Activated B cell treated with CpG ODN at 0.5 μM for 24 hours (primary cell): ENCODE results near the gene TAF11L7. TPM values are rescaled to one million over a fixed set of nuclear protein-coding genes. Genes with fewer than 3 reads are reported as not detected.
"Not testable (repeated sequence)": the region's sequence is repeated elsewhere in the genome, so short reads cannot be mapped to it uniquely, and the experiment has no call there.

Experiments
- ATAC-seq: fragments of 200-7000 bp; cut with Tn5 transposase; one replicate; pipeline ENCODE4 v1.10.0; 2021; ENCODE audit warnings: low read depth, mild to moderate bottlenecking, moderate library complexity
- CTCF ChIA-PET: fragments of 350-600 bp; sonication (Branson Sonifier 250); formaldehyde crosslinking; loops from one replicate; lab custom pipeline; 2021; ENCODE audit warnings: antibody characterized with exemption; lab: Charles Lee
- POLR2A ChIA-PET: fragments of 350-600 bp; sonication (Branson Sonifier 250); formaldehyde crosslinking; loops from one replicate; lab custom pipeline; 2021; ENCODE audit warnings: antibody characterized with exemption; lab: Charles Lee
- DNase-seq: peaks from one replicate; pipeline ENCODE4 v3.0.0; 2022
- H3K27ac Mint-ChIP-seq: one replicate; pipeline ENCODE4 v1.8.0; 2020; ENCODE audit warnings: mixed read lengths
- H3K27me3 Mint-ChIP-seq: one replicate; pipeline ENCODE4 v1.8.0; 2021; ENCODE audit warnings: mixed read lengths
- H3K36me3 Mint-ChIP-seq: one replicate; pipeline ENCODE4 v1.8.0; 2021; ENCODE audit warnings: low read depth, mixed read lengths
- H3K4me1 Mint-ChIP-seq: one replicate; pipeline ENCODE4 v1.8.0; 2021; ENCODE audit warnings: mixed read lengths
- H3K4me3 Mint-ChIP-seq: one replicate; pipeline ENCODE4 v1.8.0; 2020; ENCODE audit warnings: mild to moderate bottlenecking, mixed read lengths
- H3K9me3 Mint-ChIP-seq: one replicate; pipeline ENCODE4 v1.8.0; 2020; ENCODE audit warnings: mixed read lengths
- intact Hi-C: fragments of 100-400 bp; cut with micrococcal nuclease; formaldehyde crosslinking; loops from one replicate; pipeline ENCODE4 v1.15.1; 2024
- total RNA-seq: library from RNA; stranded (reverse); gene quantifications from 2 replicates; pipeline ENCODE4 v1.2.3, GENCODE V29; 2022
- TF ChIP-seq, protein P1 (sequence below): fragments of 200-600 bp; IDR thresholded peaks from one replicate; pipeline ENCODE4 v1.8.0; 2022; ENCODE audit warnings: antibody characterized with exemption, mild to moderate bottlenecking

Gene TAF11L7
- total RNA-seq, 1 donor from 2014 or later: not detected

DNA sequence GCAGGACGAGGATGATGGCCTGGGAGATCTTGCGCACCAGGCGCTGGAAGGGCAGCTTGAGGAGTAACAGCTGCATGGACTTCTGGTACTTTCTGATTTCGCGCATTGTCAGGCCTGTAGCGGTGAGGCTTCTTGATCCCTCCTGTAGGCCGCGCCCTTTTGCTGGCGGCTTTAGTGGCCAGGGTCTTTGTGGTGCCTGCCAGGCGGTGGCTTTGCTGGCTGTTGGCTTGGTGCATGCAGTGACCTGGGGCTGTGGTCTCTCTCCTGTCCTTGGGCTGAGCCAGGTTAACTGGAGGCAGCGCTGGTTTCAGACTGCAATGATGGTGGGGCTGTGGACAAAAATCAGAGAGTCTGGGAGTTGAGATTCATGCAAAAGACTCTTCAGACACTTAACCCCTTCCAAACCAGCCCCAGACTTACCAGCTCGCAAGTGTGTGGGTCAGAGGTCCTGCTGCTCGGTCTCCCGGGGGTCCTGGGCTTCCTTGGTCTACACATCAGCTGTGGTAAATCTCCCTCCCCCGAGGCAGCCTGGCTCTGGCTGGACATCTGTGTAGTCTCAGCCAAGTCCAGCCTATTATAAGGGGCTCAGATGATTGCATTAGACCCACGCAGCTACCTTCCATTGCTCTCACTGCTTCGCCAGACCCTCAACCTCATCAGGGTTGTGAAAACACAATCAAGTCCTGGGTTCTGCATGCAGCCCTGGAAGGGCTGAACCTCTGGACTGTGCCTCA is 29.5 kb upstream of the TAF11L7 start:
- Mint-ChIP-seq H3K27ac (no peak overlapping the region), H3K36me3 (no peaks in the 10 kb centered on the region), H3K4me1 (no peaks in the 10 kb centered on the region), H3K9me3 (no peaks in the 10 kb centered on the region), H3K27me3 (no peaks in the 10 kb centered on the region), H3K4me3 (no peak overlapping the region)
- POLR2A ChIA-PET: interaction anchor here (0.5 kb wide), 1 partner anchor 273 kb away, joined by 4 read pairs; no protein-coding TSS in a partner anchor
- CTCF ChIA-PET: no interaction called here
- ATAC-seq: no peak
- no peak for DNase-seq
- intact Hi-C loops: no loop called here
- TF ChIP-seq, protein P1, sequence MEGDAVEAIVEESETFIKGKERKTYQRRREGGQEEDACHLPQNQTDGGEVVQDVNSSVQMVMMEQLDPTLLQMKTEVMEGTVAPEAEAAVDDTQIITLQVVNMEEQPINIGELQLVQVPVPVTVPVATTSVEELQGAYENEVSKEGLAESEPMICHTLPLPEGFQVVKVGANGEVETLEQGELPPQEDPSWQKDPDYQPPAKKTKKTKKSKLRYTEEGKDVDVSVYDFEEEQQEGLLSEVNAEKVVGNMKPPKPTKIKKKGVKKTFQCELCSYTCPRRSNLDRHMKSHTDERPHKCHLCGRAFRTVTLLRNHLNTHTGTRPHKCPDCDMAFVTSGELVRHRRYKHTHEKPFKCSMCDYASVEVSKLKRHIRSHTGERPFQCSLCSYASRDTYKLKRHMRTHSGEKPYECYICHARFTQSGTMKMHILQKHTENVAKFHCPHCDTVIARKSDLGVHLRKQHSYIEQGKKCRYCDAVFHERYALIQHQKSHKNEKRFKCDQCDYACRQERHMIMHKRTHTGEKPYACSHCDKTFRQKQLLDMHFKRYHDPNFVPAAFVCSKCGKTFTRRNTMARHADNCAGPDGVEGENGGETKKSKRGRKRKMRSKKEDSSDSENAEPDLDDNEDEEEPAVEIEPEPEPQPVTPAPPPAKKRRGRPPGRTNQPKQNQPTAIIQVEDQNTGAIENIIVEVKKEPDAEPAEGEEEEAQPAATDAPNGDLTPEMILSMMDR: no peak

DNA sequence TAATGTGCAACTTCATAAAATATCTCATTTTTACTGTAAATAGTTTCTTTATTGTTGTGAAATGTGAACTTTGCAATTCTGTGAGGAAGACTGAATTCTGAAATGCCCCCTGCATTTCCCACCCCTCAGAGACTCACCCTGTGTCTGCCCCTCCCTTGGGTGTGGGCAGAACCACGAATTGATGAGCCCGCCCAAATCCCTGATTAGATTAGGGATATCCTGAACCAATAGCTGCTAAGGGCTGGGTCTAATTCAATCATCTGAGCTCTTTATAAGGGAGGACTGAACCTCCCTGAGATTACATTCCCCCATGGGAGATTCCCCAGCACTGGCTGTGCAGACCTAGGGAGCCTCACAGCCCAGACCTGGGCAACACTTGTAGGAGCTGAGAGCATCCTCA is 24.5 kb upstream of the TAF11L7 start, which contains the start of gene TAF11L12:
Gene TAF11L12 (plus strand): TSS at position 301 of the 400 bp plus-strand sequence.
- H3K27me3 Mint-ChIP-seq, H3K4me1 Mint-ChIP-seq, H3K4me3 Mint-ChIP-seq, H3K36me3 Mint-ChIP-seq, H3K27ac Mint-ChIP-seq, CTCF ChIA-PET, DNase-seq, ATAC-seq, intact Hi-C loops, H3K9me3 Mint-ChIP-seq, POLR2A ChIA-PET: not testable (repeated sequence)

DNA sequence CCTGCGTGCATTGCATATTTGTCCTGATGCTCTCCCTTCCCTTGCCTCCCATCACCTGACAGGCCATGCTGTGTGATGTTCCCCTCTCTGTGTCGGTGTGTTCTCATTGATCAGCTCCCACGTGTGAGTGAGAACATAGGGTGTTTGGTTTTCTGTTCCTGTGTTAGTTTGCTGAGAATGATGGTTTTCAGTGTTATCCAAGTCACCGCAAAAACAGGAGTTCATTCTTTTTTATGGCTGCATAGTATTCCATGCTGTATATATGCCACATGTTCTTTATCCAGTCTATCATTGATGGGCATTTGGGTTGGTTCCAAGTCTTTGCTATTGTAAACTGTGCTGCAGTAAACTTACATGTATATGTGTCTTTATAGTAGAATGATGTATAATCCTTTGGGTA is 21.9 kb upstream of the TAF11L7 start:
- ATAC-seq, H3K4me3 Mint-ChIP-seq, H3K4me1 Mint-ChIP-seq, CTCF ChIA-PET, H3K27me3 Mint-ChIP-seq, POLR2A ChIA-PET, H3K36me3 Mint-ChIP-seq, DNase-seq, H3K27ac Mint-ChIP-seq, intact Hi-C loops, H3K9me3 Mint-ChIP-seq: not testable (repeated sequence)

DNA sequence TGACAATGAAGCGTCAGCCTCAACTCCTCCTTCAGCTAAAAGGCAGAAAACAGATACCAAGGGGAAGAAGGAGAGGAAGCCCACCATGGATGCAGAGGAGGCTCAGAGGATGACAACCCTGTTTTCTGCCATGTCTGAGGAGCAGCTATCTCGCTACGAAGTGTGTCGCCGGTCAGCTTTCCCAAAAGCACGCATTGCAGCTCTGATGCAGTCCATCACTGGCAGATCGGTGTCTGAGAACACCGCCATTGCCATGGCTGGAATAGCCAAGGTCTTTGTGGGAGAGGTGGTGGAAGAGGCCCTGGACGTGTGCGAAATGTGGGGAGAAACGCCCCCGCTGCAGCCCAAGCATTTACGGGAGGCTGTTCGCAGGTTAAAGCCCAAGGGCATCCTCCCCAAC is 19.4 kb upstream of the TAF11L7 start:
- no peaks in the 10 kb centered on the region for H3K4me1 Mint-ChIP-seq
- no peak for DNase-seq
- intact Hi-C loops: no loop called here
- ChIA-PET POLR2A (no interaction called here), CTCF (no interaction called here)
- no peaks in the 10 kb centered on the region for H3K36me3 Mint-ChIP-seq
- no peak for ATAC-seq
- H3K9me3 Mint-ChIP-seq: no peaks in the 10 kb centered on the region
- H3K27me3 Mint-ChIP-seq: no peaks in the 10 kb centered on the region
- TF ChIP-seq, protein P1: no peak
- H3K27ac Mint-ChIP-seq: no peak overlapping the region
- H3K4me3 Mint-ChIP-seq: no peak overlapping the region

DNA sequence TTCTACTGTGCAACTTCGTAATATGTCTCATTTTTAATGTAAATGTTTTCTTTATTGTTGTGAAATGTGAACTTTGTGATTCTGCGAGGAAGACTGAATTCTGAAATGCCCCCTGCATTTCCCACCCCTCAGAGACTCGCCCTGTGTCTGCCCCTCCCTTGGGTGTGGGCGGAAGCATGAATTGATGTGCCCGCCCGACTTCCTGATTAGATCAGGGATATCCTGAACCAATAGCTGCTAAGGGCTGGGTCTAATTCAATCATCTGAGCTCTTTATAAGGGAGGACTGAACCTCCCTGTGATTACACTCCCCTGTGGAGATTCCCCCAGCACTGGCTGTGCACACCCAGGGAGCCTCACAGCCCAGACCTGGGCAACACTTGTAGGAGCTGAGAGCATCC is 18.3 kb upstream of the TAF11L7 start, which contains the start of gene TAF11L11:
Gene TAF11L11 (plus strand): TSS at position 304 of the 400 bp plus-strand sequence.
- H3K27ac Mint-ChIP-seq, H3K4me1 Mint-ChIP-seq, POLR2A ChIA-PET, H3K27me3 Mint-ChIP-seq, H3K4me3 Mint-ChIP-seq, intact Hi-C loops, CTCF ChIA-PET, ATAC-seq, H3K9me3 Mint-ChIP-seq, H3K36me3 Mint-ChIP-seq, DNase-seq: not testable (repeated sequence)

DNA sequence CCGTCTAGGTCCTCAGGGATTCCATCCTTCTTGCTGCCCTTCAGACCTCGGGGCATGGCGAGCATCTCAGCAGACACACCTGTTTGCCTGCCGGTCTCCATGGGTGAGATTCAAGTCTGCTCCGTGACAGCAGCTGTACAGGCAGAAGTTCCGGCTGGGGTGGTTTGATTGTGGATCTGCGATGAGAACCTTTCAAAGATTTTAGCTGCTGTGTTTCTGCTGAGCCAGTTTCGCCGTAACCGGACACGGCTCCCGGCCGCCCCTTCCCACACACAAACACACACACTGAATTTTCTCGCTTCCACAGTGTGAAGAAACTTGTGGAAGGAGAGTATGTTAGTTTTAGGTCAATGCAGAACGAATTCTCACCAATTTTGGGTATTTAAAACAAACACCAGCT is 12.2 kb upstream of the TAF11L7 start, which contains the start of gene TAF11L10:
Gene TAF11L10 (minus strand): TSS at position 101 of the 400 bp plus-strand sequence.
- H3K27me3 Mint-ChIP-seq, H3K4me1 Mint-ChIP-seq, H3K4me3 Mint-ChIP-seq, H3K27ac Mint-ChIP-seq, intact Hi-C loops, DNase-seq, ATAC-seq, CTCF ChIA-PET, H3K9me3 Mint-ChIP-seq, POLR2A ChIA-PET, H3K36me3 Mint-ChIP-seq: not testable (repeated sequence)

DNA sequence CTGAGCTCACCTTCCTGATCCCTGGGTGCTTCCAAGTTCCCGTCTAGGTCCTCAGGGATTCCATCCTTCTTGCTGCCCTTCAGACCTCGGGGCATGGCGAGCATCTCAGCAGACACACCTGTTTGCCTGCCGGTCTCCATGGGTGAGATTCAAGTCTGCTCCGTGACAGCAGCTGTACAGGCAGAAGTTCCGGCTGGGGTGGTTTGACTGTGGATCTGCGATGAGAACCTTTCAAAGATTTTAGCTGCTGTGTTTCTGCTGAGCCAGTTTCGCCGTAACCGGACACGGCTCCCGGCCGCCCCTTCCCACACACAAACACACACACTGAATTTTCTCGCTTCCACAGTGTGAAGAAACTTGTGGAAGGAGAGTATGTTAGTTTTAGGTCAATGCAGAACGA is 8.7 kb upstream of the TAF11L7 start, which contains the start of gene TAF11L9:
Gene TAF11L9 (minus strand): TSS at position 140 of the 400 bp plus-strand sequence.
- DNase-seq, H3K4me3 Mint-ChIP-seq, H3K27ac Mint-ChIP-seq, intact Hi-C loops, H3K9me3 Mint-ChIP-seq, H3K4me1 Mint-ChIP-seq, CTCF ChIA-PET, H3K36me3 Mint-ChIP-seq, H3K27me3 Mint-ChIP-seq, POLR2A ChIA-PET, ATAC-seq: not testable (repeated sequence)

DNA sequence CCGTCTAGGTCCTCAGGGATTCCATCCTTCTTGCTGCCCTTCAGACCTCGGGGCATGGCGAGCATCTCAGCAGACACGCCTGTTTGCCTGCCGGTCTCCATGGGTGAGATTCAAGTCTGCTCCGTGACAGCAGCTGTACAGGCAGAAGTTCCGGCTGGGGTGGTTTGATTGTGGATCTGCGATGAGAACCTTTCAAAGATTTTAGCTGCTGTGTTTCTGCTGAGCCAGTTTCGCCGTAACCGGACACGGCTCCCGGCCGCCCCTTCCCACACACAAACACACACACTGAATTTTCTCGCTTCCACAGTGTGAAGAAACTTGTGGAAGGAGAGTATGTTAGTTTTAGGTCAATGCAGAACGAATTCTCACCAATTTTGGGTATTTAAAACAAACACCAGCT is 5.3 kb upstream of the TAF11L7 start, which contains the start of gene TAF11L8:
Gene TAF11L8 (minus strand): TSS at position 101 of the 400 bp plus-strand sequence.
- H3K9me3 Mint-ChIP-seq, ATAC-seq, DNase-seq, H3K27ac Mint-ChIP-seq, H3K36me3 Mint-ChIP-seq, CTCF ChIA-PET, H3K27me3 Mint-ChIP-seq, H3K4me1 Mint-ChIP-seq, intact Hi-C loops, H3K4me3 Mint-ChIP-seq, POLR2A ChIA-PET: not testable (repeated sequence)
